GM23248 (cell line): ENCODE results near the gene MED12L.

Source experiments
- EZH2 ChIP-seq: fragments of 200-600 bp; sonication (generic); IDR thresholded peaks from 2 replicates; pipeline ENCODE4 v1.6.1; 2018; ENCODE audit warnings: antibody characterized with exemption, mild to moderate bottlenecking; ENCODE audit not compliant: insufficient read depth, poor library complexity, severe bottlenecking
- EZH2phosphoT487 ChIP-seq: fragments of 200-600 bp; sonication (generic); IDR thresholded peaks from 2 replicates; pipeline ENCODE4 v1.6.1; 2018; ENCODE audit warnings: antibody characterized with exemption, moderate library complexity, mild to moderate bottlenecking, low read depth; ENCODE audit not compliant: insufficient read depth

DNA sequence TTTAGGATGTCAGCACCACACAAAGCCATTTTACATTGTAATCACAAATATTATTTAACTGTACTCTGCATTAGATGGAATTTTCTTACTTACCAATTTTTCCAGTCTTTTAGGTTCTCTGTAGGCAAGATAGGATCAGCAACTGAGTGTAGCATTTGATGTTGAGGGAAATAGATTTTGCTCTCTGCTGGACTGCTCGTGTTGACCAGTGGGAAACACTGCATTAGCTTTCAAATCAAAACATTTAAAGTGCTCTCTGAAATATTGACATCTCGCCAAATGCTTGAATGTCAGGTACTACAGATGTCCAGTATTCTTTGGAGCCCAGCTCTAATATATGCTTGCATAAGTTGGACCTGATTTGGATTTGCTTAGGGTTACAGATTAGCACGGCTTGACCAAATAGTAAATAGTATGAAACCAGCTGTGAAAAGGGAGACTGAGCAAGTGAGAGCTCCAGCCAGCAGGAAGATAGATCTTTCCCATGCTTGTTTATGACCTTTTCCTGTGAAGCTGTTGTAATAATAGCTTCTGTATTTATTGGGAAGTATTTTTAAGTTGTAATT lies 163.4 kb downstream of the MED12L start:
- TF ChIP-seq EZH2 = no peak
- no peak for TF ChIP-seq EZH2phosphoT487
